RWPE2 (cell line): ENCODE data around the gene RCBTB1.
"Not testable (repeated sequence)": the region's sequence is repeated elsewhere in the genome, so short reads cannot be mapped to it uniquely, and the experiment has no call there.

ENCODE experiments used
- ATAC-seq: fragments of 200-7000 bp; cut with Tn5 transposase; 3 replicates; pipeline ENCODE4 v1.9.1; 2021; ENCODE audit warnings: low read depth
- DNase-seq: peaks from one replicate; pipeline ENCODE4 v3.0.0-alpha.2; 2020; ENCODE audit warnings: low spot score
- H3K27ac ChIP-seq: fragments of 450-650 bp; 2 replicates; pipeline ENCODE4 v1.5.1; 2017; ENCODE audit warnings: mild to moderate bottlenecking; ENCODE audit not compliant: poor library complexity, severe bottlenecking
- H3K27me3 ChIP-seq: fragments of 250-450 bp; sonication (Bioruptor Pico); 2 replicates; pipeline ENCODE4 v1.5.1; 2021; ENCODE audit warnings: mild to moderate bottlenecking, moderate library complexity; ENCODE audit not compliant: insufficient read depth, poor library complexity, severe bottlenecking
- H3K36me3 ChIP-seq: fragments of 250-450 bp; sonication (Bioruptor Pico); 2 replicates; pipeline ENCODE4 v1.5.1; 2020; ENCODE audit warnings: low read depth, mild to moderate bottlenecking, moderate library complexity
- H3K4me1 ChIP-seq: fragments of 250-450 bp; sonication (Bioruptor Pico); 2 replicates; pipeline ENCODE4 v1.5.1; 2021; ENCODE audit warnings: mild to moderate bottlenecking, moderate library complexity; ENCODE audit not compliant: insufficient read depth, poor library complexity, severe bottlenecking
- H3K4me3 ChIP-seq: fragments of 250-450 bp; sonication (Bioruptor Pico); 2 replicates; pipeline ENCODE4 v1.5.1; 2021; ENCODE audit warnings: mild to moderate bottlenecking, moderate library complexity; ENCODE audit not compliant: severe bottlenecking
- H3K9me3 ChIP-seq: fragments of 250-450 bp; sonication (Bioruptor Pico); 2 replicates; pipeline ENCODE4 v1.5.1; 2021; ENCODE audit warnings: mild to moderate bottlenecking, moderate library complexity; ENCODE audit not compliant: severe bottlenecking
- CTCF ChIP-seq: fragments of 450-650 bp; IDR thresholded peaks from one replicate; pipeline ENCODE4 v1.5.1; 2017; ENCODE audit warnings: mild to moderate bottlenecking, moderate library complexity; ENCODE audit not compliant: poor library complexity, severe bottlenecking

RCBTB1 gene

GRCh38 chr13:49594576-49594975 is 9.2 kb upstream of the RCBTB1 start:
- TF ChIP-seq CTCF: no peak
- H3K27ac ChIP-seq: no peak overlapping the region
- no peaks in the 10 kb centered on the region for H3K4me1 ChIP-seq
- ATAC-seq (no peak), DNase-seq (no peak)
- no peaks in the 10 kb centered on the region for H3K36me3 ChIP-seq
- no peaks in the 10 kb centered on the region for H3K27me3 ChIP-seq
- H3K4me3 ChIP-seq: no peak overlapping the region
- no peaks in the 10 kb centered on the region for H3K9me3 ChIP-seq

- not testable (repeated sequence) for H3K36me3 ChIP-seq, H3K27ac ChIP-seq, H3K4me3 ChIP-seq, DNase-seq, ATAC-seq, H3K27me3 ChIP-seq, H3K9me3 ChIP-seq, H3K4me1 ChIP-seq
Observed at GRCh38 chr13:49593876-49594275, 8.5 kb upstream of the RCBTB1 start.

- not testable (repeated sequence) for H3K27ac ChIP-seq, H3K36me3 ChIP-seq, ATAC-seq, H3K4me3 ChIP-seq, H3K27me3 ChIP-seq, DNase-seq, H3K9me3 ChIP-seq
- H3K4me1 ChIP-seq: peaks cover 21% of the 10 kb centered on the region
Observed at GRCh38 chr13:49590714-49591113, 5.4 kb upstream of the RCBTB1 start.

- H3K9me3 ChIP-seq: no peaks in the 10 kb centered on the region
- no peak overlapping the region for H3K4me3 ChIP-seq
- peak overlapping the region; percentile 68 for H3K27ac ChIP-seq
- no peak for DNase-seq
- no peaks in the 10 kb centered on the region for H3K36me3 ChIP-seq
- H3K27me3 ChIP-seq: no peaks in the 10 kb centered on the region
- H3K4me1 ChIP-seq: peaks cover 27% of the 10 kb centered on the region
- ATAC-seq: peak; percentile 49; the same call in 2 of the 3 replicates
- no peak for TF ChIP-seq CTCF
Observed at GRCh38 chr13:49587311-49587847, 2.0 kb upstream of the RCBTB1 start.

- H3K4me1 ChIP-seq: peaks cover 27% of the 10 kb centered on the region
- peak overlapping the region; percentile 68 for H3K27ac ChIP-seq
- H3K27me3 ChIP-seq: no peaks in the 10 kb centered on the region
- H3K4me3 ChIP-seq: no peak overlapping the region
- DNase-seq (no peak), ATAC-seq (no peak)
- TF ChIP-seq CTCF: no peak
- no peaks in the 10 kb centered on the region for H3K9me3 ChIP-seq
- no peaks in the 10 kb centered on the region for H3K36me3 ChIP-seq
Observed at GRCh38 chr13:49586717-49587116, 1.4 kb upstream of the RCBTB1 start.

GRCh38 chr13:49584771-49585182 is 581 bp downstream of the RCBTB1 start:
- ATAC-seq: peak; percentile 4; the same call in 1 of the 3 replicates

More at GRCh38 chr13:49584771-49585182, 581 bp downstream of the RCBTB1 start:
- TF ChIP-seq CTCF: no peak
- H3K27me3 ChIP-seq: no peaks in the 10 kb centered on the region
- peaks cover 27% of the 10 kb centered on the region for H3K4me1 ChIP-seq
- peak overlapping the region; percentile 59 for H3K4me3 ChIP-seq
- H3K9me3 ChIP-seq: no peaks in the 10 kb centered on the region
- no peak for DNase-seq
- peak overlapping the region; percentile 68 for H3K27ac ChIP-seq
- H3K36me3 ChIP-seq: peaks cover 6% of the 10 kb centered on the region; the same call in 1 of the 2 replicates
